Peyer's patch (tissue), 4 donors: ENCODE results near the gene MRPL53. TPM values are rescaled to one million over a fixed set of nuclear protein-coding genes. Genes with fewer than 3 reads are reported as not detected.

Experiments used
- DNase-seq, 3 donors: peaks; one replicate each; pipeline ENCODE4 v3.0.0-alpha.2; 2017 to 2019
- H3K27ac ChIP-seq, 4 donors: fragments of 200-600 bp; sonication (generic); one replicate each; pipeline ENCODE4 v1.5.1; 2016 to 2019
- H3K27me3 ChIP-seq, 2 donors: fragments of 200-600 bp; sonication (generic); one replicate each; pipeline ENCODE4 v1.5.1; 2019
- H3K36me3 ChIP-seq, 3 donors: fragments of 200-600 bp; sonication (generic); one replicate each; pipeline ENCODE4 v1.5.1; 2016 to 2019
- H3K4me1 ChIP-seq, 4 donors: fragments of 200-600 bp; sonication (generic); one replicate each; pipeline ENCODE4 v1.5.1; 2016 to 2019
- H3K4me3 ChIP-seq, 4 donors: fragments of 200-600 bp; sonication (generic); 1 replicate in 3 of 4; 2 replicates in 1 of 4; pipeline ENCODE4 v1.5.1; 2016 to 2019; ENCODE audit warnings: mild to moderate bottlenecking in 1 of 4
- H3K9me3 ChIP-seq, 4 donors: fragments of 200-600 bp; sonication (generic); one replicate each; pipeline ENCODE4 v1.5.1; 2016 to 2019; ENCODE audit warnings: mild to moderate bottlenecking in 1 of 4
- POLR2A ChIP-seq, 2 donors: fragments of 450-650 bp; IDR thresholded peaks; one replicate each; pipeline ENCODE4 v1.5.1; 2017; ENCODE audit warnings: antibody characterized with exemption in 2 of 2, mild to moderate bottlenecking in 2 of 2, moderate library complexity in 2 of 2
- total RNA-seq, 4 donors: library from RNA; depleted of rRNA; stranded (reverse); fragments of >200 nt; gene quantifications; one replicate each; pipeline ENCODE4 v1.1.0, GENCODE V29; 2016
- TF ChIP-seq, protein P1 (sequence below), 6 experiments: fragments of 450-650 bp in 4 of 6; fragments of 200-600 bp in 2 of 6; sonication (generic) in 1 of 6; IDR thresholded peaks; one replicate each; pipeline ENCODE4 v1.5.1; 2017 to 2019; ENCODE audit warnings: antibody characterized with exemption in 6 of 6, mild to moderate bottlenecking in 3 of 6, moderate library complexity in 1 of 6

The MRPL53 gene
- total RNA-seq, 4 donors from 2014 or later, result 17.8 to 23.8 (median 20.0) TPM

DNA sequence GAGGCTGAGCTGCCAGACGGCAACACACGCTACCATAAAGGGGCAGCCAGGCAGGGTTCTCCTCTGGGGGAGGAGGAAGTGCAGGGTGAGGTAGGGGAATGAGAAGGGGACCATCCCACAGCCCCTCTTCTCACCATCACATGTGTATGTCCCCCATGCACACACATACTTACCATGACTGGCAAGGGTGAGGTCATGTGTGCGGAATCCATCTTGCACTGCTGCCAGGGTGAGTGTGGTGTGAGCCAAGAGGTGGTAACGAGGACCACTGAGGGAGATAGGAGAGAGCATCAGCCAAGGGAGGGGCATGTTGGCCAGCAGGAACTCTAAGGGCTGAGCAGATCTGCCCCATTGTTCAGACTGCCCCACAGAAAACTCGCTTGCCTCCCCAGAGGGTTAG lies 43.8 kb downstream of the MRPL53 start:
- Histone ChIP-seq H3K27ac (peak overlapping the region in 1 of 4 donors; percentile 91), H3K9me3 (no peaks in the 10 kb centered on the region), H3K27me3 (no peaks in the 10 kb centered on the region), H3K4me1 (peaks cover 0 to 16% (median 4%) of the 10 kb centered on the region in 4 donors), H3K36me3 (peaks cover 0 to 60% (median 0%) of the 10 kb centered on the region in 3 donors), H3K4me3 (no peak overlapping the region)
- DNase-seq, result no peak
- TF ChIP-seq, protein P1, sequence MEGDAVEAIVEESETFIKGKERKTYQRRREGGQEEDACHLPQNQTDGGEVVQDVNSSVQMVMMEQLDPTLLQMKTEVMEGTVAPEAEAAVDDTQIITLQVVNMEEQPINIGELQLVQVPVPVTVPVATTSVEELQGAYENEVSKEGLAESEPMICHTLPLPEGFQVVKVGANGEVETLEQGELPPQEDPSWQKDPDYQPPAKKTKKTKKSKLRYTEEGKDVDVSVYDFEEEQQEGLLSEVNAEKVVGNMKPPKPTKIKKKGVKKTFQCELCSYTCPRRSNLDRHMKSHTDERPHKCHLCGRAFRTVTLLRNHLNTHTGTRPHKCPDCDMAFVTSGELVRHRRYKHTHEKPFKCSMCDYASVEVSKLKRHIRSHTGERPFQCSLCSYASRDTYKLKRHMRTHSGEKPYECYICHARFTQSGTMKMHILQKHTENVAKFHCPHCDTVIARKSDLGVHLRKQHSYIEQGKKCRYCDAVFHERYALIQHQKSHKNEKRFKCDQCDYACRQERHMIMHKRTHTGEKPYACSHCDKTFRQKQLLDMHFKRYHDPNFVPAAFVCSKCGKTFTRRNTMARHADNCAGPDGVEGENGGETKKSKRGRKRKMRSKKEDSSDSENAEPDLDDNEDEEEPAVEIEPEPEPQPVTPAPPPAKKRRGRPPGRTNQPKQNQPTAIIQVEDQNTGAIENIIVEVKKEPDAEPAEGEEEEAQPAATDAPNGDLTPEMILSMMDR (IDR thresholded peaks at IDR 0.05), result no peak
- TF ChIP-seq POLR2A (IDR thresholded peaks at IDR 0.05), result no peak

- H3K27me3 ChIP-seq, result no peaks in the 10 kb centered on the region
- DNase-seq, result no peak
- peaks cover 0 to 60% (median 0%) of the 10 kb centered on the region in 3 donors for H3K36me3 ChIP-seq
- TF ChIP-seq, protein P1 (IDR thresholded peaks at IDR 0.05), result no peak
- TF ChIP-seq POLR2A (IDR thresholded peaks at IDR 0.05), result no peak
- H3K27ac ChIP-seq, result no peak overlapping the region
- peaks cover 0 to 16% (median 4%) of the 10 kb centered on the region in 4 donors for H3K4me1 ChIP-seq
- H3K4me3 ChIP-seq, result no peak overlapping the region
- H3K9me3 ChIP-seq, result no peaks in the 10 kb centered on the region
Observed at GRCh38 chr2:74427551-74427950, 44.9 kb downstream of the MRPL53 start.

GRCh38 chr2:74426181-74426758 lies 46.2 kb downstream of the MRPL53 start:
- no peak overlapping the region for H3K4me3 ChIP-seq
- H3K4me1 ChIP-seq, result peaks cover 0 to 21% (median 4%) of the 10 kb centered on the region in 4 donors
- no peak for DNase-seq
- no peaks in the 10 kb centered on the region for H3K27me3 ChIP-seq
- no peaks in the 10 kb centered on the region for H3K9me3 ChIP-seq
- TF ChIP-seq POLR2A (IDR thresholded peaks at IDR 0.05), result no peak
- TF ChIP-seq, protein P1 (IDR thresholded peaks at IDR 0.05), result no peak
- H3K27ac ChIP-seq, result peak overlapping the region in 1 of 4 donors; percentile 57
- peaks cover 0 to 48% (median 0%) of the 10 kb centered on the region in 3 donors for H3K36me3 ChIP-seq

DNA sequence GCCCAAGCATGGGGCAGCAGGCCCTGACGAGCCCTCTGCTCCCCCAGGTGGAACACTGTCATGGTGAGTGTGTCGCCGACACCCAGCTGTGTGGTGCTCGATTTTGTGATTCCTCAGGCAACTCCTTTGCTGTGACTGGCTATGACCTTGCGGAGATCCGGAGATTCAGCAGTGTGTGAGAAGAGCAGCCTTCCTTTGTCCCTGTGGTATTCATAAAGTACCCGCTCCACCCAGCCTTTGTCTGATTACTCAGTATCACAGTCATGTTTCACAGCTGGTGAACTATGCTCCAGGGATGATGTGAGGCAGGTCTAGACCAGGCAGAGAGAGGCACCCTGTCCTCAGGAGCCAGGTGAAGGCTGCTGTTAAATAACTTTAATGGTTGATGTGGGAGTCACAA lies 47.0 kb downstream of the MRPL53 start:
- peak in 1 of 3 donors; percentile 70 for DNase-seq
- H3K4me1 ChIP-seq, result peaks cover 0 to 17% (median 3%) of the 10 kb centered on the region in 4 donors
- H3K36me3 ChIP-seq, result peaks cover 0 to 46% (median 0%) of the 10 kb centered on the region in 3 donors
- H3K4me3 ChIP-seq, result no peak overlapping the region
- H3K27ac ChIP-seq, result peak overlapping the region in 2 of 4 donors; percentile 46 to 75
- H3K27me3 ChIP-seq, result no peaks in the 10 kb centered on the region
- H3K9me3 ChIP-seq, result no peaks in the 10 kb centered on the region
- TF ChIP-seq, protein P1 (IDR thresholded peaks at IDR 0.05), result no peak
- TF ChIP-seq POLR2A (IDR thresholded peaks at IDR 0.05), result no peak

DNA sequence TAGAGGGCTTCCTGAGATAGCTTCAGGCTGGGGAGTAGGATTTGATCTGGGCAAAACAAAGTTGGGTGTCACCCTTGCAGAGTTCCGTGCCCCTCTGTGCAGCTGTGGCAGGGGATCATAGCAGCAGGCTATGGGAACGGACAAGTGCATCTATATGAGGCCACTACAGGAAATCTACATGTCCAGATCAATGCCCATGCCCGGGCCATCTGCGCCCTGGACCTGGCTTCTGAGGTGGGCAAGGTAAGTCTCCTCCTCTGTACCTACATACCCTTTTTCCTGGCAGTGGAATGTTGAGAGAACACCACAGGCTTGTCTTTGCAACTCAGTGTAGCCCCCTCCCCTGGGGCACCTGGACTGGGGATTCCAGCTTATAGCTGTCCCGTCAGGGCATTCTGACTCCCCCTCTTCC lies 47.5 kb downstream of the MRPL53 start:
- H3K4me3 ChIP-seq, result no peak overlapping the region
- H3K27ac ChIP-seq, result peak overlapping the region in 2 of 4 donors; percentile 46 to 75
- peaks cover 0 to 46% (median 0%) of the 10 kb centered on the region in 3 donors for H3K36me3 ChIP-seq

More for the DNA sequence above, 47.5 kb downstream of the MRPL53 start:
- H3K27me3 ChIP-seq, result no peaks in the 10 kb centered on the region
- no peak for DNase-seq
- no peaks in the 10 kb centered on the region for H3K9me3 ChIP-seq
- peaks cover 0 to 12% (median under 1%) of the 10 kb centered on the region in 4 donors for H3K4me1 ChIP-seq
- TF ChIP-seq, protein P1 (IDR thresholded peaks at IDR 0.05), result no peak
- TF ChIP-seq POLR2A (IDR thresholded peaks at IDR 0.05), result no peak
